GM19455 (cell line): ENCODE measurements around the gene ZBTB42.

ENCODE experiments used
- ATAC-seq: cut with Tn5 transposase; IDR thresholded peaks from one replicate; pipeline ENCODE4 v1.9.1; 2021; ENCODE audit not compliant: unreplicated experiment

ZBTB42 gene

DNA sequence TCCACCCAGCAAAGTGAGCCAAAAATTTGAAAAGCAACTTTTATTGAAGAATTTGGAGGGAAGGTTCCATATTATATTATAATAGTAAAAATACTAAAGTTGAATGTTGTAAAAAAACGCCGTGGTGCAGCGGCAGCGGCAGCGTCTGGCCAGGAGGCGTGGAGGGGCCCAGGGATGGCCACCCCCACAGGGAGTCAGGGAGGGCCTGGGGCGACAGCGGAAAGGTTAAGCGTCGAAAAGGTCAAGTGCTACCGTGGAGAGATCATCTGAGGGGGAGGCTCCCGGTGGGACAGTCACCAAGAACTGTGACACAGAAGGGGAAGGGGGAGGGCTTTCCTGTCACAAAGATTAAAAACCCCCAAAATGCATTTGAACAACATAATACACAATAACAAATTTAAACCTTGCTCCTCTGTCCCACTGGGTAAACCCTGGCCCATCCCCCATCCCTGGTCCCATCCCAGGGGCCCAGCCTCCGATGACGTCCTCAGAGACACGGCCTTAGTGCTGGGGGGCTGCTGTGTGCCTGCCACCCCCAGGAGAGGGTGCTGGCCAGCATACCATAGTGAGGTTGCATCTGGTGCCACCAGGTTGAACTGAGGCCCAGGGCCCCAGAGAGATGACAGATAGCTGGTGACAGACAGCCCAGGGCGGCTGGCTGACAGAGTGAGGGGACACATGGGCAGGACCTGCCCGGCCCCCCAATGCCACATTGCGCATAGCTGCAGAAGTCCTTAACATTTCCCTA is 31.4 kb upstream of the ZBTB42 start:
- no peak for ATAC-seq

DNA sequence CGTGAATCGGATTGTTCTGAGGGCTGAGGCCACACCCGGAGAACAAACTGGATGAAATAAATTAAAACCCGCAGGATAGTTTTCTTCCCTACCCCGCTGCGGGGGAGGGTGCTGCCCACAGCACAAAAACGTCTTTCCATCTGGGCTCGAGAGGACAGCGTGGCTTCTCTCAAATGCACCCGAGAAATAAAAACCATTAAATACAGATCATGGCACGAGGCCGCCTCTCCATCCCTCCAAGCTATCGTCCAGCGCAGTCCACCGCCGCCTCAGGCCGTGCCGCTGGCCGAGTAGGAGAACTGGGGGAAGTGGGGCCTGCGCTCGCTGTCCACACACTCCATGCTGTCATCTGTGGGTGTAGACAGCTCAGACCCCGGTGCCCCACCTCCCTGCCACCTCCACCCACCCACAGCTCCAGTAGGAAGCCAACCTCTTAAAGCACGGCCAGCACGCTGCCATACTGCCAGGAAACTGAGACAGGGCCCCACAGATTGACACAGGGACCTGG is 30.8 kb upstream of the ZBTB42 start:
- no peak for ATAC-seq

DNA sequence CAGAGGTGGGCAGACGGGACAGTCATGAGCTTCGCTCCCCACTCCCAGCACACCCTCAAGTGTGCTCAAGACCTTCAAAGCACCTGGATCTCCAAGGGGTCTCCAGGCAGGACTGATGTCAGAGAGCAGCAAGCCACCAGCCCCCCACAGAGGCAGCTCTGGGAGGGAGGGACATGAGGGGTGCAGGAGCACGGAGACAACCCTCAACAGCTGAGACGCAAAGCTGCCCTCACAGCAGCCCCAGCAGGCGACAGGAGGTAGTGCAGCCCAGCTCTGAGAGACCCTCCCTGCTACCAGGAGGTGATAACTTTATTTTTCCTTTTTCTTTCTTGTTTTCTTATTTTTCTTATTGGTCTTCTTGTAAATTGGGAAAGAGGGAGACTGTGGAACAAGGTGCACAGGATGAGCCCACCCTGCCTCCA is 30.0 kb upstream of the ZBTB42 start:
- no peak for ATAC-seq

DNA sequence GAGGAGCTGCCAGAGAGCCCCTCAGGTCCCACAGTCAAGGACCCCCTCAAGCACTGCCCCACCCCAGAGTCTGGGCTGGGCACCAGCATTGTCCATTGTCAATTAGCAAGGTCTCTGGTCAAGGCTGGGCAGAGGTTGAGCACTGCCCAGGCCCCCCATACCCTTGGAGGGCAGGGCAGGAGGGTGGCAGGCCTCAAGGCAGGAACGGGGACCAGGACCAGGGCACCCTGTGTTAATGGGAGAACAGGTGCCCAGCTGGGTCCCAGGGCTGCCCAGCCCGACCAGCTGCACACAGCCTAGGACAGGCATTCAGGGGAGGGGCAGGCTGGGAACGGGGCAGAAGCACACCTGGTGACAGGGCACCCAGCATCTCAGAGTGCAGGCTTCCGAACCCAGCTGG is 29.5 kb upstream of the ZBTB42 start:
- no peak for ATAC-seq

DNA sequence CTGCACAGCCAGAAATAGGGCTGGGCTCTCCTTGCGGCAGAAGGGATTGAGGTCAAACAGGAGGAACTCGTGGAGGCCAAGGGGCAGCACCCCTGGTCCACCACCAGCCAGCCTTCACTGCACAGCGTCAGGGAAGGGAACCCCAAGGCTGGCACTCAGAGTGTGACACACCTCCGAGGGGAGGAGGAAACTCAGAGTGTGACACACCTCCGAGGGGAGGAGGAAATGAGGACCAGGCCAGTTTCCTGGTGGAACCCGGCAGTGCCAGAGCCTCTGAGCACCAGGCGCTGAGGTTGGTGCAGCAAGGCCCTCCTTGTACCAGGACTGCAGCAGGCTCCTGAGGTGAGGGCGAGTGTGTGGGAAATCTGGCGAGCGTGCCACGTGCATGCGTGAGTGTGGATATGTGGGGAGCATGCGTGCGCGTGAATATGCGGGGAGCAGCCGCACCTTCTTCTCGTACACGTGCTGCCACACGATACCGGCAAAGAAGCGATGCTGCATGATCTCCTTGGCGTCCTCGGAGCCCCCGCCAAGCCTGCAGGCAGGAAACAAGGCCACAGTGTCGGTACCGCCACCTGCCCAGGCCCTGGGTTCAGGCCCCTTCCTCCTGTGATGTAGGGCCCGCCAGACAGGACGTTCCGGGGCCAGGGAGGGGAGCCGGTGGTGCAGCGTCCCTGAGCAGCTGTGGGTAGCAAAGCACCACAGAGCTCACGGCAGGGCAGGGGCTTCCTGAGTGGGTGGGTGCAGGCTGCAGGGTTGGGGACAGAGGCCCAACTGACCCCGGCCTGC is 28.8 kb upstream of the ZBTB42 start:
- no peak for ATAC-seq

DNA sequence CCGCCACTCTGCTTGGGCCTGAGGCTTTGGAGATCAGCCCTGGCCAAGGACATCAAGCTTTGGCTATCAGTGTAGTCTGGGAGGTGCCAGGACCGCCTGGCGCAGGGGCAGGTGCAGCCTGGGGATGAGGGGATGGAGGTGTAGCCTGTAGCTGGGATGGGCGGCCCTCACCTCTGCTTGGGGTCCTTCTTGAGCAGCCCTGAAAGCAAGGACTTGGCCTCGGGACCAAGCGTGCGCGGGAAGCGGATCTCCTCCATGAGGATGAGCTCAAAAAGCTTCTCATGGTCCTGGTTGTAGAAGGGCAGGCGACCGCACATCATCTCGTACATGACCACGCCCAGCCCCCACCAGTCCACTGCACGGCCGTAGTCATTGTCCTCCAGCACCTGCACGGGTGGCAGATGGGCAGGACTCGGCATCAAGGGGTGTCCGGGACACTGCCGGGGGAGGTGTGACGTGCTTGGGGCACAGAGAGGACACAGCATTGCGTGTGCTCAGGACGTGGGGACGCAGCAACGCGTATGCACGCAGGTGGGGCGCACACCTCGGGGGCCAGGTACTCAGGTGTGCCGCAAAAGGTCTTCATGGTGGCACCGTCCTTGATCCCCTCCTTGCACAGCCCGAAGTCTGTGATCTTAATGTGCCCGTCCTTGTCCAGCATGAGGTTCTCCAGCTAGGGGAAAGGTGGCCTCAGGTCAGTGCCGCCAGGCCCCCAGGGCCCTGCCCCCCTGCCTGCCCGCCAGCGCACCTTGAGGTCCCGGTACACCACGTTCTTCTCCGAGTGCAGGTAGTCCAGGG is 28.0 kb upstream of the ZBTB42 start:
- ATAC-seq = no peak

DNA sequence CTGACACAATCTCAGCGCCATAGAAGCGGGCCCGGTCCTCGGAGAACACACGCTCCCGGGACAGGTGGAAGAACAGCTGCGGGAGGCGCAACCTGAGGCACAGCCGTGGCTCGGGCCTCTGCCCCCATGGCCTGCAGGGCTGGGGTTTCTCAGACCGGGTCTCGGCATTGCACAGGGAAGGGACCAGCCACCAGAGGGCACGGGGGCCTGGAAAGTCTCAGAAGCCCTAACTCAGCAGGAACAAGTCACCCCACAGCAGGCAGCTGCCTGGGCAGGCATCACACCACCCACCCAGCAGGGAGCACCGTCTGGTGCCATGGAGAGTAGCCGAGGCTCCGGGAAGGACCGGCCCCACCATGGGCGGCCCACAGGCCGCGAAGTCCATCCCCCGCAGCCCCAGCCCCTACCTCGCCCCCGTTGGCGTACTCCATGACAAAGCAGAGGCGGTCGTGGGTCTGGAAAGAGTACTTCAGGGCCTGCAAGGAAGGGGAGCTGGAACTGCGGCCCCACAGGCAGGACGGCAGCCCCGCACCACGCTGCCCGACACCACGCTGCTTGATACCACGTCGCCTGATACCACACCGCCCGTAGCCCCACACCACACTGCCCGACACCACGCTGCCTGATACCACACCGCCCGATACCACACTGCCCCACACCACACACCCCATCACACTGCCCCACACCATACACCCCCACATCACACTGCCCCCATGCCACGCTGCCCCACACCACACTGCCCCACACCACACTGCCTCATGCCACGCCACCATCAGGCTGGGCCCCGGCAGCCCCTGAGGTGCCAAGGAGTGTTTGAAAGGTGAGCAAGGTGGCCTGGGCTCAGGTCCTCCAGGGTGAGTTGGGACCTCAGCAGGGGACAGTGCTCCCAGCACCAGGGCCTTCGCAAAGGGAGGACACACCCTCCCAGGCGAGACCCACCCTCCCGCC is 27.1 kb upstream of the ZBTB42 start:
- ATAC-seq = no peak

DNA sequence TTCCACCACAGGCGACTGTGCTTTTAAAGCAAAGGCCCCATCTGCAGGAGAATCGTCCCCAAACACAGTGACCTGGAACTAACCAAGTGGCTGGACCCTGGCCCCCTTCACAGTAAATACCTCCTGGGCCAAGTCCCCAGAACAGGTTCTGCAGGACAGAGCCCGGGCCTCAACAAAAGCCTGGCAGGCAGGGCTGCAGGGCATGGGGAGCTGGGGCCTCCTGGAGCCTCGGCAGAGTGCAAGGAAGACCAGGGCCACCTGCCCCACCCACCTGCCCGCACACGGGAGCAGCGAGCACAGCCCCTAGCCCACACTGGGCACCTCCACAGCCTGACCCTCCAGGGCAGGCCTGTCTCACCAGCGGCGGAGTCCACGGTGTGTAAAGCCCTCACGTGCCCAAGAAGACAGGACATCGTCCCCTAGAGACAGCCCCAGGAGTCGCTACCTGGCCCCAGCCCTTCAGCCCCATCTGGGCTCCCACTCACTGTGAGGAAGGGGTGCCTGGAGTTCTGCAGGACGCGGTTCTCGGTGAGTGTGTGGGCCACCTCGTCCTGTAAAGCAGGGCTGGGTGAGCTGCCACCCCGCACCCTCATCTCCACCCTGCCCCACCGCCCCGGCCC is 26.3 kb upstream of the ZBTB42 start:
- no peak for ATAC-seq

DNA sequence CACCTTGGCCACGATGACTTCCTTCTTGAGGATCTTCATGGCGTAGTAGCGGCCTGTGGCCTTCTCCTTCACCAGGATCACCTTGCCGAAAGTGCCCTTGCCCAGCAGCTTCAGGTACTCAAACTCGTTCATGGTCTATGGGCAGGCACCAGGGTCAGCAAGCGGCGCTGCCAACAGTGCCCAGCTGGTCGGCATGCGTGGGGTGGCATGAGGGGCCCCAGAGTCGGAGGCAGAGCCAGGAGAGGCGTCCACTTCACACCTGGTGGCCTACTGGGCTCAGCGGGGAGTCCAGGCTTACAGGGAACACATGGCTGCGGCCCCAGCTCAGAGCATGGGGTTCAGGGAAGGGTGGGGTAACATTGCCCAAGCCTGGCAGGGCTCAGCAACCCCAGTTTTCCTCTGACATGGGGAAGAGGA is 25.8 kb upstream of the ZBTB42 start:
- no peak for ATAC-seq

DNA sequence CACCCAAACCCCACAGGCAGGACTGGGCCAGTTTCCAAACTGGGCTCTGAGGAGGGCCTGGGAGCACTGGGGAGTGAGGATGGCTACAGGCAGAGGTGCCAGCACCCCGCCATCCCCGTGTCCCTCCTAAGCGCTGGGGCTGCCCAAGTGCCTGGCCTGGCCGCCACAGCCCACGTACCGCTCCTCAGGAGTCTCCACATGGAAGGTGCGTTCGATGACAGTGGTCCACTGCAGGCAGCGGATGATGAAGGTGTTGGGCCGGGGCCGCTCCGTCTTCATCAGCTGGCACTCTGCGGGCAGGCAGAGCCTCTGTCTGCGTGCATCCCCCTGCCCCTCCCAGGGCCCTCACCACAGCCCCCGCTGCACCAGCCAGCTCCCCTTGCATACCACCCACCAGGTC is 24.4 kb upstream of the ZBTB42 start:
- ATAC-seq = no peak

DNA sequence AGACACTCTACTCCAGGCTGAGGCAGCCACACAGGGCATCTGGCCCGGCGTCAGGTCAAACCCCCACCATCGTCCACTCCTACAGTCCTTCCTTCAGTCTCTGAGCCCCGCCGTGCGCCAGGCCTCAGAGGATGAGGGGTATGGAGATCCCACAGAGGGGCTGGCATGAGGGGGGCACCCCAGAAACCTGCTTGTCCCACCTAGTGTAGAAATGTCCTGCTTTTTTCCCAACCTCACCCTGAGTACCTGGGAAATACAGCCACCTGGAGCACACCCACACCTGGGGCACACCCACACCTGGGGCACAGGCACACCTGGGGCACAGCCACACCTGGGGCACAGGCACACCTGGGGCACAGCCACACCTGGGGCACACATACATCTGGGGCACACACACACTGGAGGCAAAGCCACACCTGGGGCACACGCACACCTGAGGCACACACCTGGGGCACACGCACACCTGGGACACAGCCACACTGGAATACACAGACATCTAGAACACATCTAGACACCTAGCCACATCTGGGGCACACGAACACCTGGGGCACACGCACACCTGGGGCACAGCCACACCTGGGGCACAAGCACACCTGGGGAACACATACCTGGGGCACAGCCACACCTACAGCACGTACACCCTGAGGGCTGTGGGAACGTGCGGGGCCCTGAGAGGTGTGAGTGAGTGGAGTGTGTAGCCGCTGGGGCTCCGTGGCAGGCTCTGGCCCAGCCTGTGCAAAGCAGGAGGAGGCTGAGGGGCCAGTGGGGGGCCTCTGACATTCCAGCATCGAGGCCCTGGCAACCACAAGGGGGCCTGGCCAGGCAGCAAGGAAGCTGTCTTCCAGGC is 23.7 kb upstream of the ZBTB42 start:
- no peak for ATAC-seq

DNA sequence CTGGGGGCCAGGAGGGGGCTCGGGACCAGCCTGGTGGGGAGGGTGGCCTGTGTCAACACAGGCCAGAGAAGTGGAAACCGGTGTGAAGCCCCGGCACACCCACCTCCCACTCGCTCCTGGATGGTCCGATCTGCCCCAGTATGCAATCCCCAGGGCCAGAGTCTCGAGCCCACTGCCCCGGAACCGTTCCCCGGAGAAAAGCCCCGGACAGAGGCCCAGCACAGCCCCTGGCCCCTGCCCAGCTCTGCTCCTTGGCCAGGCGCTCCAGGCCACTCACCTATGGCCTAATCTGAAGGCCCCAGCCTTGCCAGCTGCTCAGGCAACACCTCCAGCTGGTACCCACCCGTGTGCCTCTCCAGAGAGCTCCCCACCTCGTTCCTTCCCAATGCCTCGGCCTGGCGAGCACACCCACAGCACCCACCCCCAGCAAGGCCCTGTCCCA is 23.1 kb upstream of the ZBTB42 start:
- ATAC-seq = no peak

DNA sequence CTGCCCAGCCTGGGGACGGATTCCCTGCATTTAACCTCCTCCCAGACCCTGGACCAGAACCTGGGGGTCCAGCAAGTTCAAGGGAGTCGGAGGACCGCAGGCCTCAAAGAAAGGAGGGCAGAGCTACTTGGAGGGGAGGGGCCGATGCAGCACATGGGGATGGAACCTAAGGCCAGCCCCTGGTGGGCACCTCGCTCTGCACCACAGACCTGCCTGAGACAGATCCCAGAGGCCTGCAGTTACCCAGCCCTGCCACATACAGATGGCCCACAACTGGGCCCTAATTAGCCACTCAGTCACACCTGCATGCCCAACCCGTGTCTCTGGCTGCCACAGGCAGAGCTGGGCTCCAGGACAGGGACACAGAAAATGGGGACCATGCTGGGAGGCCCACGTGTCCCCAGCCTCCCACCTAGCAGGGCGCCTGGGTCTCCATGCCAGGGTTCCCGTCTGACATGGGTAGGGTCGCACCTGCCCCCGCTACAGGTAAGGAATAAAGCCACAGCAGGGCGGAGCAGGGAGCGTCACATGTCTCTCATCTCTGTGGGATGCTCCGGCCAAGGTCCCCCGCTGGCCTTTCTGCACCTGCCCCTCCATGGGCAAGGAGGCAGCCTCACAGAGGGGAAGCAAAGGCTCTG is 22.1 kb upstream of the ZBTB42 start:
- no peak for ATAC-seq

DNA sequence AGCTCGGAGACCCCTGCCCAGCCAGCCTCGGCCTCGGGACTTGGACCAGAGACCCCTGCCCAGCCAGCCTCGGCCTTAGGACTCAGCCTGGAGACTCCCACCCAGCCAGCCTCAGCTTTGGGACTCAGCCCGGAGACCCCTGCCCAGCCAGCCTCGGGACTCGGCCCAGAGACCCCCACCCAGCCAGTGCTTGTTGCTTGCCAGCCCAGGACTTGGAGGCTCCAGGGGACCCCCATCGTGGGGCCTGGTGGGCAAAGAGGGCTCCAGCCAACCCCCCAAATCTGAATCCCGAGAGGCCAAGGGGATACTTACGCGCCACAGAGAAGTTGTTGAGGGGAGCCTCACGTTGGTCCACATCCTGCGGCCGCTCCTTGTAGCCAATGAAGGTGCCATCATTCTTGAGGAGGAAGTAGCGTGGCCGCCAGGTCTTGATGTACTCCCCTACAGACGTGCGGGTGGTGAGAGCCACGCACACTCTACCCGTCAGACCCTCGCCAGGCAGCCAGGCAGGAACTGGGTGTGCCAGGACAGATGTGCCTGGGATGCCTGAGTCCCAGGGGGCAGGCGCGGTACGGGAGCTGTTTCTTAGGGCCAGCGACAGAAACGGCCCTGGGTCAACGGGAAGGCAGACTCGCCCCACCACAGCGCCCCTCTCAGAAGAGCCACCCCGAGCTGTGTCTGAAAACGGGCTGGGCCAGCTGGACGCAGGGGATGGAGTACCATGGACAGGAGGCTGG is 21.0 kb upstream of the ZBTB42 start:
- no peak for ATAC-seq

DNA sequence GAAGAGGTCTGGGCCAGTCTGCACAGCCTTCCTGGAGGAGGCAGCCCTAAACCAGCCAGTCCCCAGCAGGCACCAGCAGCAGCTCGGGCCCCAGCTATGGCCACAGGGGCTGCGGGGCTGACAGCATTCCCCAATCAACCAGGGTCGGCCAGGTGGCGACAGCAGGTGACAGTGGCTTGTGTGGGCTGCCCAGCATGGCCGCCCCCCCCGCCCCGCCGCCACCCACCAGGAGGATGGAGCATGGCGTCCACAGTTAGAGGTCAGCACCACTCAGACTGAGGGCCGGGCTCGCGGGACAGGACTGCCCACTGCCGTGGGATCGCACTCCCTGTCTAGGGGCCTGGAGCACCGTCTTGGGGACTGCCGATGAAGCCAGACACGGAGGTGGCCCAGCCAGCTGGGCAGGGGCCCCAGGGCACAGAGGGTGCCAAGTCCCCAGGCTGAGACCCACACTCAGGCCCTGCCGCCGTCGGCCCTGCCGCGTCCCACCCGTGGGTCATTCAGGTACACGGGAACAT is 20.3 kb upstream of the ZBTB42 start:
- ATAC-seq = no peak

DNA sequence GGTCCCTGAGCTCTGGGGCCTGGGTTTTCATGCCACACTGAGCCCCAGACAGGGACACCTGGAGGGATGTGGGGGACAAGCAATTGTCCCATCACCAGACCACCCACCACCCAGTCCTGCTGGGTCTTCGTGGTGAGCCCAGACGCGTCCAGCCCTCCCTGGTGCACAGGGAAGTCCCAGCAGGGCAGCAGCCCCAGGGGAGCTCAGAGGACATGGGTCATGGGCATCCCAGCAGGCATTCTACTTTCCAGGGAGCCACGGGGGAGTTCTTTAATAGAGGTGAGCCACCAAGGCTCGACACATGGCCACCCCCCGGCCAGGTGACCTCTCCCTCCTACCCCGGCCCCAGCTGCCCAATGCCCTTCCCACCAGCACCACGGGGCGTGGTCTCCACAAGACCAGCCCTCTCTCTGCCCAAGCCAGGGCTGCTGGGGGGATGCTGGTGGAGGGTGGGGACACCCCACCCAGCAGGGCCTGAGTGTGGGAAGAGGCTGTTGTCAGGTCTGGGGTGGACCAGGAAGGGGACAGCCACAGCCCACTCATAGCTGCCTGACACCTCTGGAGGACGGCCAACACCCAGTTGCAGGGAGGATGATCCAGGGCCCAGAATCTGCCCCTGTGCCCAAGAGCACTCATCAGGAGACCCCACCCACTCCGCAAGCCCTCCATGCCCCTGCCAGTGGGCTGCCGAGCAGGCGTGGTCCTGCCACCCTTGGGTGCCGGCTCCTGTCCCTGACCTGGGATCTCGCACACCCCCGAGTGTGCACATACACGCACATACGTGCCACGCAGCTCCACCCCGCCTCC is 19.4 kb upstream of the ZBTB42 start:
- no peak for ATAC-seq
